Parathyroid adenoma (tissue), 2 donors: ENCODE measurements around the gene SCARB2.
A peak's percentile ranks its signal among the peaks of the same experiment; 100 is the strongest.

Experiments
- H2AFZ ChIP-seq: fragments of 300-600 bp; sonication (generic); one replicate; pipeline ENCODE4 v1.7.0; 2017; ENCODE audit warnings: antibody characterized with exemption, mild to moderate bottlenecking
- H3K27ac ChIP-seq: fragments of 300-600 bp; sonication (generic); one replicate; pipeline ENCODE4 v1.7.0; 2017
- H3K27me3 ChIP-seq: fragments of 300-600 bp; sonication (generic); one replicate; pipeline ENCODE4 v1.7.0; 2017; ENCODE audit warnings: low read length; ENCODE audit not compliant: control insufficient read depth, insufficient read depth
- H3K36me3 ChIP-seq: fragments of 300-600 bp; sonication (generic); one replicate; pipeline ENCODE4 v1.7.0; 2017; ENCODE audit warnings: low read length; ENCODE audit not compliant: control insufficient read depth, insufficient read depth
- H3K4me1 ChIP-seq: fragments of 300-600 bp; sonication (generic); one replicate; pipeline ENCODE4 v1.7.0; 2017; ENCODE audit warnings: control low read depth
- H3K4me2 ChIP-seq: fragments of 300-600 bp; sonication (generic); one replicate; pipeline ENCODE4 v1.7.0; 2017; ENCODE audit warnings: low read length
- H3K4me3 ChIP-seq: fragments of 300-600 bp; sonication (generic); one replicate; pipeline ENCODE4 v1.7.0; 2017; ENCODE audit warnings: low read depth, low read length
- H3K79me2 ChIP-seq: fragments of 300-600 bp; sonication (generic); one replicate; pipeline ENCODE4 v1.7.0; 2017; ENCODE audit warnings: control low read depth
- H3K9ac ChIP-seq: fragments of 300-600 bp; sonication (generic); one replicate; pipeline ENCODE4 v1.7.0; 2017; ENCODE audit warnings: mild to moderate bottlenecking
- H3K9me3 ChIP-seq: fragments of 300-600 bp; sonication (generic); one replicate; pipeline ENCODE4 v1.7.0; 2017; ENCODE audit warnings: low read length; ENCODE audit not compliant: control insufficient read depth
- TF ChIP-seq, protein P1 (sequence below): fragments of 300-600 bp; sonication (generic); IDR thresholded peaks from one replicate; pipeline ENCODE4 v1.7.0; 2017; ENCODE audit warnings: antibody characterized with exemption, mild to moderate bottlenecking
- donor health status: primary hyperparathyroidism.

Gene SCARB2

DNA sequence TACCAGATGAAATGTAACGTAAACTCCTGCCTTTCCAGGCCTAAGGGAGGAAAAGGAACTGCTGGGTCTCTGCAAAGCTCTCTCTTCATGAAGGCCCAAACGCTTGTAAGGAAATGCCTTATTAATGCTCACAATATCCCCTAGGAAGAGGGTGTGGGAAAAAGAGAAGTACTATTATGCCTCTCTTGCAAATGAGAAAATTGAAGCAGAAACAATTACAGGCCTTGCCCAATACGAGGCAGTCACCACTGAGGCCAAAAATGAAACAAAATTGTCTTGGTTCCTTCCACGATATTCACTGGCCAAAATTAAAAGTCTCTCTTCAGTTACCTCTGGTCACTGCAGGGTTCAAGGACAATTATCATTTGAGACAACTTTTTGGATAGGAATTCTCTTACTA lies 3.2 kb downstream of the SCARB2 start:
- H3K79me2 ChIP-seq = peaks cover 48% of the 10 kb centered on the region
- H3K4me3 ChIP-seq = no peak overlapping the region
- H3K27ac ChIP-seq = peak overlapping the region; percentile 39
- no peaks in the 10 kb centered on the region for H3K36me3 ChIP-seq
- H3K4me2 ChIP-seq = no peak overlapping the region
- TF ChIP-seq, protein P1, sequence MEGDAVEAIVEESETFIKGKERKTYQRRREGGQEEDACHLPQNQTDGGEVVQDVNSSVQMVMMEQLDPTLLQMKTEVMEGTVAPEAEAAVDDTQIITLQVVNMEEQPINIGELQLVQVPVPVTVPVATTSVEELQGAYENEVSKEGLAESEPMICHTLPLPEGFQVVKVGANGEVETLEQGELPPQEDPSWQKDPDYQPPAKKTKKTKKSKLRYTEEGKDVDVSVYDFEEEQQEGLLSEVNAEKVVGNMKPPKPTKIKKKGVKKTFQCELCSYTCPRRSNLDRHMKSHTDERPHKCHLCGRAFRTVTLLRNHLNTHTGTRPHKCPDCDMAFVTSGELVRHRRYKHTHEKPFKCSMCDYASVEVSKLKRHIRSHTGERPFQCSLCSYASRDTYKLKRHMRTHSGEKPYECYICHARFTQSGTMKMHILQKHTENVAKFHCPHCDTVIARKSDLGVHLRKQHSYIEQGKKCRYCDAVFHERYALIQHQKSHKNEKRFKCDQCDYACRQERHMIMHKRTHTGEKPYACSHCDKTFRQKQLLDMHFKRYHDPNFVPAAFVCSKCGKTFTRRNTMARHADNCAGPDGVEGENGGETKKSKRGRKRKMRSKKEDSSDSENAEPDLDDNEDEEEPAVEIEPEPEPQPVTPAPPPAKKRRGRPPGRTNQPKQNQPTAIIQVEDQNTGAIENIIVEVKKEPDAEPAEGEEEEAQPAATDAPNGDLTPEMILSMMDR = no peak
- H3K9ac ChIP-seq = no peak overlapping the region
- no peak overlapping the region for H2AFZ ChIP-seq
- no peaks in the 10 kb centered on the region for H3K9me3 ChIP-seq
- no peaks in the 10 kb centered on the region for H3K27me3 ChIP-seq
- peaks cover 15% of the 10 kb centered on the region for H3K4me1 ChIP-seq

DNA sequence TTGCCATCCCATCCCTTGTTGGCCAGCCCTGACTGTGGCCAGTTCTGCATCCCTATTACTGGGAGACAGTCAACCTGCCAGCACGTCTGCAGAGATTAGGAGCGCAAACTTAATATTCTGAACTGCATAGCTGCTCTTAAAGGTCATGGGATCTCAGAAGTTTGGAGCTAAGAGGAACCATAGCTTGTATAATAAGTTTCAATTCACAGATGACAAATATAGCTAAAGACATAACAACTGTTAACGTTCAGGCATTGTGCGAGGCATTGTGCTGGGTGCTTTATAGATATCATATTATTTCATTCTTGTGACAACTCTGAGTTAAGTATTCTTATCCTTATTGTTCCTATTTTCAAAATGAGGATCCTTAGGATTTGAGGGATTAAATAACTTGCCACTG lies 3.7 kb downstream of the SCARB2 start:
- Histone ChIP-seq H3K79me2 (peaks cover 50% of the 10 kb centered on the region), H3K36me3 (no peaks in the 10 kb centered on the region), H3K4me2 (no peak overlapping the region), H3K9me3 (no peaks in the 10 kb centered on the region), H3K4me1 (peaks cover 11% of the 10 kb centered on the region), H3K4me3 (no peak overlapping the region), H3K27ac (peak overlapping the region; percentile 39), H3K27me3 (no peaks in the 10 kb centered on the region), H2AFZ (no peak overlapping the region), H3K9ac (no peak overlapping the region)
- TF ChIP-seq, protein P1 = no peak

DNA sequence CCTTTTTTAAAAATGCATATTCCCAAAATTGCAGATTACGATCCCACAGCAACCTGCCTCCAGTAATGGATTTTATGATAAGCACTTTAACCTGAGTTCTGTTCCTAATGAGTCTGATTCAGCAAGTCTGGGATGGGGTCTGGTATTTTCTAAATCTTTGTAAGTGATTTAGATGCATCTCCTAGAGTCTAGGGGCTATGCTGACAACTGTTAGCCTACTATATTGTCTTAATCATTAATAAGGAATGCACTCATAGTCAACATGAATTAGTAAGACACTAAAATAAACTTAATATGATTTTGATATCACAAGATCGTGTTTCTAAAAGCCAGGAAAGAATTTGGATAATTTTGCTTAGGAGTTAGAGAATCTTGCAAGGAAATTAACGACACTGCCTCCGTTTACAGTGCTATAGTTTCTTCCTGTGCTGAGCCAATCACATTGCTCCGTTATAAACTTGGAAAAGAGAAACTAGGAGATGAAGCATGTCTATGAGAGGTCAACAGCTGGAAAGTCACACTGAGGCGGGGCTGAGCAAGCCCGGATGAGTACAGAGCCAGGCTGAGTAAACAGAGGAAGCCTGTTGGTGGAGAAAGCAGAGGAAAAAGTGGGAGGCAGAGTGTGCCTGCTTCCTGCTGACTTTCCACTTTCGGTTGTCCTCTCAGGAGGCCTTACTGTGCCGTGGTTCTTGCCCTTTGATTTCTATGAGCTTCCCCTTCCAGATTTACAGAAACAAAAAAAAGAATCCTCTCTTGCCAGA lies 5.4 kb downstream of the SCARB2 start:
- peaks cover 63% of the 10 kb centered on the region for H3K79me2 ChIP-seq
- peak overlapping the region; percentile 47 for H3K4me2 ChIP-seq
- no peaks in the 10 kb centered on the region for H3K27me3 ChIP-seq
- peaks cover 2% of the 10 kb centered on the region for H3K4me1 ChIP-seq
- H3K27ac ChIP-seq = peak overlapping the region; percentile 72
- no peaks in the 10 kb centered on the region for H3K9me3 ChIP-seq
- H3K36me3 ChIP-seq = no peaks in the 10 kb centered on the region
- TF ChIP-seq, protein P1 = no peak
- H3K9ac ChIP-seq = no peak overlapping the region
- peak overlapping the region; percentile 15 for H3K4me3 ChIP-seq
- H2AFZ ChIP-seq = no peak overlapping the region

DNA sequence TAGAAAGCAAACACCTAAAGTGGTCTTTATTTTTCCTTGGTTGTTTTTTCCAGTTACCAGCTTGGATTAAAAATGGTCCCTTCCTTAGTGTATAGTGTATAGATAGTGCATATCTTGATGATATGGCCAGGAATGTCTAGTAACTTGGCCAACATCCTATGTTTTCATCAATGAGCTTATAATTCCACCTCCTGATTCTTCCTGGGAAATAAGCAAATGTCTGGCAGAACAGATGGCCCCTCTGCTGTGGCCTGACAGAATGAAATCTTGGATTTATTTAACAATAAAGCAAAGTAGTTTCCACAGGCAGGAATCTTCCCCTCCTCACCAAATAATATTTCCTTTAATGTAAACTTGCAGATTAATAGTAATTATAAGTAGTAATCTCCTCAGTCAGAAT lies 6.1 kb downstream of the SCARB2 start:
- no peak overlapping the region for H3K9ac ChIP-seq
- no peak overlapping the region for H3K4me2 ChIP-seq
- H3K27ac ChIP-seq = peak overlapping the region; percentile 72
- H3K79me2 ChIP-seq = peaks cover 61% of the 10 kb centered on the region
- H3K4me1 ChIP-seq = peaks cover 2% of the 10 kb centered on the region
- no peaks in the 10 kb centered on the region for H3K9me3 ChIP-seq
- peak overlapping the region; percentile 15 for H3K4me3 ChIP-seq
- no peak overlapping the region for H2AFZ ChIP-seq
- no peaks in the 10 kb centered on the region for H3K36me3 ChIP-seq
- TF ChIP-seq, protein P1 = no peak
- no peaks in the 10 kb centered on the region for H3K27me3 ChIP-seq
